GM12878 (cell line): Measurements from ENCODE around the gene TRAF3. TPM values are rescaled to one million over a fixed set of nuclear protein-coding genes. Genes with fewer than 3 reads are reported as not detected.

ENCODE experiments used
- ATAC-seq: fragments of 200-7000 bp; cut with Tn5 transposase; 3 replicates; pipeline ENCODE4 v1.9.1; 2020; ENCODE audit warnings: mild to moderate bottlenecking, moderate library complexity
- BruUV-seq: library from RNA; stranded (reverse); fragments of 400-500 nt; replicated peaks from 2 replicates; lab custom pipeline; 2021; lab: Mats Ljungman, UMichigan
- CTCF ChIA-PET: fragments of 300-600 bp; sonication (Branson Sonifier 250); formaldehyde crosslinking; extraction: SDS; loops from one replicate; lab custom pipeline; 2021; ENCODE audit warnings: inconsistent platforms; lab: Yijun Ruan, JAX
- POLR2A ChIA-PET: fragments of 350-600 bp; formaldehyde crosslinking; extraction: SDS; loops from one replicate; lab custom pipeline; 2021; ENCODE audit warnings: inconsistent platforms; lab: Charles Lee
- RAD21 ChIA-PET: fragments of 300-600 bp; sonication (Branson Sonifier 250); formaldehyde crosslinking; loops from one replicate; lab custom pipeline; 2023; ENCODE audit warnings: antibody characterized with exemption; ENCODE audit not compliant: unreplicated experiment; lab: Charles Lee
- SMC1A ChIA-PET: fragments of 300-600 bp; sonication (Branson Sonifier 250); formaldehyde crosslinking; loops from one replicate; lab custom pipeline; 2023; ENCODE audit not compliant: unreplicated experiment, uncharacterized antibody; lab: Charles Lee
- DNase-seq: peaks from one replicate; pipeline ENCODE4 v3.0.0-alpha.2; 2011; ENCODE audit warnings: low read depth, low spot score
- FAIRE-seq: peaks from 3 replicates; lab custom pipeline; 2011; peaks lifted over from hg19 to GRCh38; lab: Jason Lieb, UNC
- H2AFZ ChIP-seq: 2 replicates; pipeline ENCODE4 v1.6.0; 2011; ENCODE audit warnings: low read depth, low read length, control low read depth; ENCODE audit not compliant: control insufficient read depth
- H3K27ac ChIP-seq: 2 replicates; pipeline ENCODE4 v1.5.1; 2011; ENCODE audit warnings: control low read depth; ENCODE audit not compliant: control insufficient read depth, insufficient read depth
- H3K27me3 ChIP-seq, 2 experiments: replicated peaks in 1 of 2; 2 replicates each; pipeline versions ENCODE4 v1.6.0 to v1.6.1; 2011; ENCODE audit warnings: low read length in 1 of 2; ENCODE audit not compliant: control insufficient read depth in 2 of 2, insufficient read depth in 2 of 2
- H3K36me3 ChIP-seq, 2 experiments: 2 replicates each; pipeline ENCODE4 v1.5.1; 2011; ENCODE audit warnings: low read length in 1 of 2; ENCODE audit not compliant: control insufficient read depth in 2 of 2, insufficient read depth in 2 of 2
- H3K4me1 ChIP-seq: 2 replicates; pipeline ENCODE4 v1.6.1; 2011; ENCODE audit warnings: mild to moderate bottlenecking, low read length, moderate library complexity, mixed read lengths; ENCODE audit not compliant: control insufficient read depth, insufficient read depth
- H3K4me2 ChIP-seq: 2 replicates; pipeline ENCODE4 v1.6.0; 2011; ENCODE audit warnings: control low read depth; ENCODE audit not compliant: control insufficient read depth, insufficient read depth
- H3K4me3 ChIP-seq: fragments of 200-600 bp; sonication (generic); 2 replicates; pipeline ENCODE4 v1.5.1; 2016
- H3K79me2 ChIP-seq: 2 replicates; pipeline ENCODE4 v1.6.0; 2011; ENCODE audit warnings: low read length; ENCODE audit not compliant: control insufficient read depth, insufficient read depth
- H3K9ac ChIP-seq: 2 replicates; pipeline ENCODE4 v1.8.0; 2011; ENCODE audit warnings: low read length, control low read depth, mixed read lengths; ENCODE audit not compliant: control insufficient read depth, insufficient read depth
- H3K9me3 ChIP-seq: replicated peaks from 3 replicates; pipeline ENCODE4 v1.5.1; 2011; ENCODE audit warnings: mild to moderate bottlenecking, low read length; ENCODE audit not compliant: control insufficient read depth, insufficient read depth
- H4K20me1 ChIP-seq: 2 replicates; pipeline ENCODE4 v1.6.0; 2011; ENCODE audit not compliant: control insufficient read depth, insufficient read depth
- BCL11A ChIP-seq: IDR thresholded peaks from 2 replicates; pipeline ENCODE4 v1.6.1; 2011; ENCODE audit warnings: low read depth, low read length
- BMI1 ChIP-seq: fragments of 450-650 bp; IDR thresholded peaks from 2 replicates; pipeline ENCODE4 v1.6.1; 2016; ENCODE audit warnings: mild to moderate bottlenecking, moderate library complexity, borderline replicate concordance
- BRCA1 ChIP-seq: IDR thresholded peaks from 2 replicates; pipeline ENCODE4 v1.6.1; 2011; ENCODE audit warnings: low read depth, low read length, improper control_type of control experiment
- CBX5 ChIP-seq: sonication (generic); IDR thresholded peaks from 2 replicates; pipeline ENCODE4 v1.6.1; 2016; ENCODE audit warnings: low read depth, moderate library complexity, mild to moderate bottlenecking, inconsistent platforms
- FOS ChIP-seq: IDR thresholded peaks from 3 replicates; pipeline ENCODE4 v1.6.1; 2011; ENCODE audit warnings: borderline replicate concordance; ENCODE audit not compliant: insufficient read length; ENCODE audit errors: extremely low read depth
- HDAC2 ChIP-seq: fragments of 200-600 bp; sonication (generic); IDR thresholded peaks from 2 replicates; pipeline ENCODE4 v1.6.1; 2017
- JUNB ChIP-seq: IDR thresholded peaks from 2 replicates; pipeline ENCODE4 v1.6.1; 2016; ENCODE audit warnings: antibody characterized with exemption, mild to moderate bottlenecking
- JUND ChIP-seq: IDR thresholded peaks from 2 replicates; pipeline ENCODE4 v1.6.1; 2012; ENCODE audit warnings: low read depth, mild to moderate bottlenecking, low read length, improper control_type of control experiment, moderate library complexity
- KDM1A ChIP-seq: fragments of 200-600 bp; sonication (generic); IDR thresholded peaks from 2 replicates; pipeline ENCODE4 v1.6.1; 2016; ENCODE audit warnings: borderline replicate concordance
- LARP7 ChIP-seq: fragments of 450-650 bp; IDR thresholded peaks from 2 replicates; pipeline ENCODE4 v1.6.1; 2017; ENCODE audit warnings: mild to moderate bottlenecking
- MXI1 ChIP-seq: fragments of 150-350 bp; IDR thresholded peaks from 2 replicates; pipeline ENCODE4 v1.6.1; 2011; ENCODE audit warnings: low read depth, mild to moderate bottlenecking, inconsistent platforms, low read length, improper control_type of control experiment
- POLR2AphosphoS5 ChIP-seq: IDR thresholded peaks from 2 replicates; pipeline ENCODE4 v1.6.1; 2011; ENCODE audit warnings: mild to moderate bottlenecking, low read length, inconsistent platforms
- SPI1 ChIP-seq: IDR thresholded peaks from 2 replicates; pipeline ENCODE4 v1.6.1; 2011; ENCODE audit warnings: low read depth, mild to moderate bottlenecking, low read length, moderate library complexity, borderline replicate concordance; ENCODE audit not compliant: insufficient read depth
- ZNF217 ChIP-seq: fragments of 450-650 bp; IDR thresholded peaks from 2 replicates; pipeline ENCODE4 v1.6.1; 2017; ENCODE audit warnings: antibody characterized with exemption, mild to moderate bottlenecking
- ZSCAN29 ChIP-seq: fragments of 450-650 bp; IDR thresholded peaks from 2 replicates; pipeline ENCODE4 v1.6.1; 2017; ENCODE audit warnings: mild to moderate bottlenecking, moderate library complexity
- WGBS: methylation state at CpG from one replicate; pipeline ENCODE4 v1.1.6; 2016; ENCODE audit warnings: low lambda C conversion rate; ENCODE audit not compliant: insufficient replicate concordance, insufficient coverage; ENCODE audit errors: missing lambda C conversion rate; 5-methylcytosine and 5-hydroxymethylcytosine counted together
- in situ Hi-C: fragments of 300-500 bp; cut with MboI; formaldehyde crosslinking; loops from 9 replicates; pipeline ENCODE4 v1.14.3; 2018; ENCODE audit warnings: mixed read lengths
- intact Hi-C: fragments of 100-400 bp; cut with micrococcal nuclease; formaldehyde crosslinking; loops from one replicate; pipeline ENCODE4 v1.14.2; 2022; ENCODE audit not compliant: unreplicated experiment
- polyA plus RNA-seq, 11 experiments: library from polyadenylated mRNA; depleted of rRNA in 4 of 11; unstranded in 6 of 11; stranded (reverse) in 5 of 11; fragments of >200 nt; fragmentation: Nextera tagmentation in 4 of 11; fragmentation: Illumina TruSeq in 1 of 11; extraction: Ambion mirVana in 4 of 11; extraction: Trizol in 1 of 11; gene quantifications; 1 replicate in 1 of 11; 2 replicates in 10 of 11; pipeline versions ENCODE4 v1.2.1 to v1.2.3, GENCODE V29; 2011 to 2016; ENCODE audit warnings: inconsistent platforms in 2 of 11, missing spikeins in 2 of 11, low read depth in 1 of 11
- total RNA-seq, 4 experiments: library from RNA; depleted of rRNA in 3 of 4; stranded (reverse); fragments of >200 nt in 3 of 4; fragmentation: Illumina TruSeq in 1 of 4; extraction: Trizol in 1 of 4; gene quantifications; 2 replicates each; pipeline versions ENCODE4 v1.2.1 to v1.2.3, GENCODE V29; 2013 to 2021
- TF ChIP-seq, protein P1 (sequence below): IDR thresholded peaks from 2 replicates; pipeline ENCODE4 v1.6.1; 2012; ENCODE audit warnings: low read depth, low read length, improper control_type of control experiment
- TF ChIP-seq, protein P2 (sequence below): IDR thresholded peaks from 2 replicates; pipeline ENCODE4 v1.6.1; 2011; ENCODE audit warnings: mild to moderate bottlenecking, low read depth, low read length, moderate library complexity; ENCODE audit not compliant: insufficient replicate concordance
- TF ChIP-seq, protein P3 (sequence below): fragments of 450-650 bp; IDR thresholded peaks from 2 replicates; pipeline ENCODE4 v1.6.1; 2017; ENCODE audit warnings: mild to moderate bottlenecking, low read depth, inconsistent platforms; ENCODE audit not compliant: poor library complexity, severe bottlenecking
- TF ChIP-seq, protein P4 (sequence below): fragments of 450-650 bp; IDR thresholded peaks from 2 replicates; pipeline ENCODE4 v1.6.1; 2017; ENCODE audit warnings: borderline replicate concordance
- TF ChIP-seq, protein P5 (sequence below): IDR thresholded peaks from 2 replicates; pipeline ENCODE4 v1.6.1; 2011; ENCODE audit warnings: borderline replicate concordance, low read depth, mild to moderate bottlenecking, moderate library complexity, low read length; ENCODE audit not compliant: insufficient read depth, poor library complexity, severe bottlenecking

TRAF3 gene
- total and polyA plus RNA-seq, 10 of the 15 experiments (the other 5 are each of a cell fraction or from before 2014, with no cell fraction given), result 3.0 to 70.1 (median 36.5) TPM

DNA sequence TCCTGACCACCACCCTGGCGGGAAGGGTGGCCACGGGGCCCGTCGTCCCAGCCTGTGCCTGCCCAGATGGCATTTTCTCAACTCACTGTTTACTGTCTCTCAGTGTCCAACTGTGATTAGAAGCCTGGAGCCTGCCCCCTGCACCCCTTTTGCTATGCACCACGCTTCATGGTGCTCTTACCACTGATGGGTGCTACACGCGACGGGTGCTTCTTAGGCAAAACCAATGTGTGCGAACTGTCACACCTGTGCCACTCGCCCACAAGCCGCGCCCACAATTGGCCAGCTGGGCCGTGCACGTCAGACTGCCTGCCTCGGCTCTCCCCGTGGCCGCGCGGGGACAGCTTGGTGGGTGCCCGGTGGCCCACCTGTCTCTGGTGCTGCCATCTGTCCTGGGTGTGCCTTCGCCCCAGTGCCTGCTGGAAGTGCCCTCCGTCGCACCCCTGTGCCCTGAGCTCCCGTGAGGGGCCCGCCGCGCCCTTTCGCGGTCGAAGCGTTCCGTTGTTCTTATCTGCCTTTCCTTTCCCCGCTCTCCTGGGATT lies 130.1 kb downstream of the TRAF3 start:
- H3K27me3 ChIP-seq, result no peaks in the 10 kb centered on the region
- peaks cover 10% of the 10 kb centered on the region for H3K4me1 ChIP-seq
- intact Hi-C loops (no loop called here), in situ Hi-C loops (no loop called here)
- 96% methylated on average over 33 of the region's 33 CpGs for WGBS
- ChIA-PET RAD21 (no interaction called here), SMC1A (no interaction called here), POLR2A (no interaction called here), CTCF (no interaction called here)
- H2AFZ ChIP-seq, result no peak overlapping the region
- H3K4me3 ChIP-seq, result no peak overlapping the region
- peaks cover 29 to 36% of the 10 kb centered on the region in 2 experiments for H3K36me3 ChIP-seq
- H3K9me3 ChIP-seq, result no peaks in the 10 kb centered on the region
- H3K9ac ChIP-seq, result no peak overlapping the region
- DNase-seq, result no peak
- ATAC-seq, result no peak
- no peak for FAIRE-seq
- H4K20me1 ChIP-seq, result no peaks in the 10 kb centered on the region
- no peak overlapping the region for H3K4me2 ChIP-seq
- peaks cover 16% of the 10 kb centered on the region for H3K79me2 ChIP-seq
- H3K27ac ChIP-seq, result no peak overlapping the region
- BruUV-seq, result no TSS peak
- TF ChIP-seq LARP7, result no peak
- TF ChIP-seq BMI1, result no peak
- TF ChIP-seq CBX5, result no peak
- no peak for TF ChIP-seq ZSCAN29
- TF ChIP-seq HDAC2, result no peak
- no peak for TF ChIP-seq BRCA1
- TF ChIP-seq POLR2AphosphoS5, result peak; percentile 0; the same call in 1 of the 2 replicates
- TF ChIP-seq, protein P1, sequence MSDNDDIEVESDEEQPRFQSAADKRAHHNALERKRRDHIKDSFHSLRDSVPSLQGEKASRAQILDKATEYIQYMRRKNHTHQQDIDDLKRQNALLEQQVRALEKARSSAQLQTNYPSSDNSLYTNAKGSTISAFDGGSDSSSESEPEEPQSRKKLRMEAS, result no peak
- no peak for TF ChIP-seq KDM1A
- TF ChIP-seq FOS, result no peak
- TF ChIP-seq, protein P2, sequence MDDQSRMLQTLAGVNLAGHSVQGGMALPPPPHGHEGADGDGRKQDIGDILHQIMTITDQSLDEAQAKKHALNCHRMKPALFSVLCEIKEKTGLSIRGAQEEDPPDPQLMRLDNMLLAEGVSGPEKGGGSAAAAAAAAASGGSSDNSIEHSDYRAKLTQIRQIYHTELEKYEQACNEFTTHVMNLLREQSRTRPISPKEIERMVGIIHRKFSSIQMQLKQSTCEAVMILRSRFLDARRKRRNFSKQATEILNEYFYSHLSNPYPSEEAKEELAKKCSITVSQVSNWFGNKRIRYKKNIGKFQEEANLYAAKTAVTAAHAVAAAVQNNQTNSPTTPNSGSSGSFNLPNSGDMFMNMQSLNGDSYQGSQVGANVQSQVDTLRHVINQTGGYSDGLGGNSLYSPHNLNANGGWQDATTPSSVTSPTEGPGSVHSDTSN, result no peak
- TF ChIP-seq MXI1, result no peak
- TF ChIP-seq, protein P3, sequence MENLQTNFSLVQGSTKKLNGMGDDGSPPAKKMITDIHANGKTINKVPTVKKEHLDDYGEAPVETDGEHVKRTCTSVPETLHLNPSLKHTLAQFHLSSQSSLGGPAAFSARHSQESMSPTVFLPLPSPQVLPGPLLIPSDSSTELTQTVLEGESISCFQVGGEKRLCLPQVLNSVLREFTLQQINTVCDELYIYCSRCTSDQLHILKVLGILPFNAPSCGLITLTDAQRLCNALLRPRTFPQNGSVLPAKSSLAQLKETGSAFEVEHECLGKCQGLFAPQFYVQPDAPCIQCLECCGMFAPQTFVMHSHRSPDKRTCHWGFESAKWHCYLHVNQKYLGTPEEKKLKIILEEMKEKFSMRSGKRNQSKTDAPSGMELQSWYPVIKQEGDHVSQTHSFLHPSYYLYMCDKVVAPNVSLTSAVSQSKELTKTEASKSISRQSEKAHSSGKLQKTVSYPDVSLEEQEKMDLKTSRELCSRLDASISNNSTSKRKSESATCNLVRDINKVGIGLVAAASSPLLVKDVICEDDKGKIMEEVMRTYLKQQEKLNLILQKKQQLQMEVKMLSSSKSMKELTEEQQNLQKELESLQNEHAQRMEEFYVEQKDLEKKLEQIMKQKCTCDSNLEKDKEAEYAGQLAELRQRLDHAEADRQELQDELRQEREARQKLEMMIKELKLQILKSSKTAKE, result no peak
- no peak for TF ChIP-seq JUND
- TF ChIP-seq BCL11A, result no peak
- TF ChIP-seq ZNF217, result no peak
- TF ChIP-seq, protein P4, sequence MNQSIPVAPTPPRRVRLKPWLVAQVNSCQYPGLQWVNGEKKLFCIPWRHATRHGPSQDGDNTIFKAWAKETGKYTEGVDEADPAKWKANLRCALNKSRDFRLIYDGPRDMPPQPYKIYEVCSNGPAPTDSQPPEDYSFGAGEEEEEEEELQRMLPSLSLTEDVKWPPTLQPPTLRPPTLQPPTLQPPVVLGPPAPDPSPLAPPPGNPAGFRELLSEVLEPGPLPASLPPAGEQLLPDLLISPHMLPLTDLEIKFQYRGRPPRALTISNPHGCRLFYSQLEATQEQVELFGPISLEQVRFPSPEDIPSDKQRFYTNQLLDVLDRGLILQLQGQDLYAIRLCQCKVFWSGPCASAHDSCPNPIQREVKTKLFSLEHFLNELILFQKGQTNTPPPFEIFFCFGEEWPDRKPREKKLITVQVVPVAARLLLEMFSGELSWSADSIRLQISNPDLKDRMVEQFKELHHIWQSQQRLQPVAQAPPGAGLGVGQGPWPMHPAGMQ, result no peak
- TF ChIP-seq, protein P5, sequence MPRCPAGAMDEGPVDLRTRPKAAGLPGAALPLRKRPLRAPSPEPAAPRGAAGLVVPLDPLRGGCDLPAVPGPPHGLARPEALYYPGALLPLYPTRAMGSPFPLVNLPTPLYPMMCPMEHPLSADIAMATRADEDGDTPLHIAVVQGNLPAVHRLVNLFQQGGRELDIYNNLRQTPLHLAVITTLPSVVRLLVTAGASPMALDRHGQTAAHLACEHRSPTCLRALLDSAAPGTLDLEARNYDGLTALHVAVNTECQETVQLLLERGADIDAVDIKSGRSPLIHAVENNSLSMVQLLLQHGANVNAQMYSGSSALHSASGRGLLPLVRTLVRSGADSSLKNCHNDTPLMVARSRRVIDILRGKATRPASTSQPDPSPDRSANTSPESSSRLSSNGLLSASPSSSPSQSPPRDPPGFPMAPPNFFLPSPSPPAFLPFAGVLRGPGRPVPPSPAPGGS, result peak; percentile 40
- TF ChIP-seq JUNB, result no peak
- no peak for TF ChIP-seq SPI1
